Measurements from ENCODE around the gene POC1A. TPM values are rescaled to one million over a fixed set of nuclear protein-coding genes. Genes with fewer than 3 reads are reported as not detected.

Gene POC1A
- total RNA-seq, 1 donor = 10.0 TPM

- TF ChIP-seq CTCF (IDR thresholded peaks at IDR 0.05; ENCODE audit: insufficient read depth, low read length) = no peak
- DNase-seq (ENCODE audit: low read depth) = no peak
- no peak overlapping the region for H3K4me3 ChIP-seq (ENCODE audit: low read depth, low read length)
Observed at GRCh38 chr3:52069135-52069534, 85.1 kb downstream of the POC1A start.

- H3K4me3 ChIP-seq (ENCODE audit: low read depth, low read length) = no peak overlapping the region
- TF ChIP-seq CTCF (IDR thresholded peaks at IDR 0.05; ENCODE audit: insufficient read depth, low read length) = no peak
- DNase-seq (ENCODE audit: low read depth) = no peak
Observed at GRCh38 chr3:52068730-52069129, 85.5 kb downstream of the POC1A start.

GRCh38 chr3:52068055-52068571 is 86.1 kb downstream of the POC1A start:
- no peak for TF ChIP-seq CTCF (IDR thresholded peaks at IDR 0.05; ENCODE audit: insufficient read depth, low read length)
- no peak for DNase-seq (ENCODE audit: low read depth)

GRCh38 chr3:52067526-52067925 is 86.7 kb downstream of the POC1A start:
- no peak for DNase-seq (ENCODE audit: low read depth)
- TF ChIP-seq CTCF (IDR thresholded peaks at IDR 0.05; ENCODE audit: insufficient read depth, low read length) = no peak
- H3K4me3 ChIP-seq (ENCODE audit: low read depth, low read length) = no peak overlapping the region

More at GRCh38 chr3:52068055-52068571, 86.1 kb downstream of the POC1A start:
- H3K4me3 ChIP-seq (ENCODE audit: low read depth, low read length) = no peak overlapping the region

- TF ChIP-seq CTCF (IDR thresholded peaks at IDR 0.05; ENCODE audit: insufficient read depth, low read length) = no peak
- no peak overlapping the region for H3K4me3 ChIP-seq (ENCODE audit: low read depth, low read length)
- DNase-seq (ENCODE audit: low read depth) = no peak
Observed at GRCh38 chr3:52067046-52067445, 87.2 kb downstream of the POC1A start.

- H3K4me3 ChIP-seq (ENCODE audit: low read depth, low read length) = no peak overlapping the region
- DNase-seq (ENCODE audit: low read depth) = no peak
- TF ChIP-seq CTCF (IDR thresholded peaks at IDR 0.05; ENCODE audit: insufficient read depth, low read length) = no peak
Observed at GRCh38 chr3:52065264-52065756, 88.9 kb downstream of the POC1A start.

GRCh38 chr3:52064561-52064960 is 89.7 kb downstream of the POC1A start:
- DNase-seq (ENCODE audit: low read depth) = no peak
- no peak for TF ChIP-seq CTCF (IDR thresholded peaks at IDR 0.05; ENCODE audit: insufficient read depth, low read length)
- H3K4me3 ChIP-seq (ENCODE audit: low read depth, low read length) = no peak overlapping the region
